Left lobe of liver (tissue), 2 donors: ENCODE measurements around the gene TFCP2. TPM values are rescaled to one million over a fixed set of nuclear protein-coding genes. Genes with fewer than 3 reads are reported as not detected.

Source experiments
- ATAC-seq: fragments of 200-7000 bp; cut with Tn5 transposase; one replicate; pipeline ENCODE4 v1.9.1; 2020; ENCODE audit warnings: mild to moderate bottlenecking, moderate library complexity
- DNase-seq: peaks from one replicate; pipeline ENCODE4 v3.0.0-alpha.2; 2020; ENCODE audit warnings: low spot score
- total RNA-seq: library from RNA; stranded (reverse); gene quantifications from one replicate; pipeline ENCODE4 v1.2.1, GENCODE V29; 2021
- donor health status: DM: no; HTN: no; CAD: no; lungs with moderate emphysema.
- donor health status: DM: no; HTN: yes; CAD: no.

TFCP2 gene
- total RNA-seq, 1 donor from 2014 or later, result 7.7 TPM

GRCh38 chr12:51162217-51162616, 10.7 kb downstream of the TFCP2 start:
- ATAC-seq, result no peak
- no peak for DNase-seq

- ATAC-seq, result peak; percentile 78
These were observed 12.0 kb downstream of the TFCP2 start for GRCh38 chr12:51160814-51161459.

GRCh38 chr12:51156245-51156765, 16.6 kb downstream of the TFCP2 start:
- no peak for ATAC-seq
- DNase-seq, result no peak

More at GRCh38 chr12:51160814-51161459, 12.0 kb downstream of the TFCP2 start:
- no peak for DNase-seq

DNA sequence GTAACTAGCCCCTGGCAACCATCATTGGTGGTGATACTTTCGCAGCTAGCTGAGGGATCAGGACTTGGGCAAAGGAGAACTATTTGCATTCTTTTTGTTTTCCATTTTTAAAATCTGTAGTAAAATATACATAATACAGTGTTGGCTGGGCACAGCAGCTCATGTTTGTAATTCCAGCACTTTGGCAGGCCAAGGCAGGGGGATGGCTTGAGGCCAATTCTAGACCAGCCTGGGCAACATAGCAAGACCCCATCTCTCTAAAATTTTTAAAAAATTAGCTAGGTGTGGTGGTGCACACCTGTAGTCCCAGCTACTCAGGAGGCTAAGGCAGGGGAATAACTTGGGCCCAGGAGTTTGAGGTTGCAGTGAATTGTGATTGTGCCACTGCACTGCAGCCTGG, 20.0 kb downstream of the TFCP2 start:
- ATAC-seq (no peak), DNase-seq (no peak)

DNA sequence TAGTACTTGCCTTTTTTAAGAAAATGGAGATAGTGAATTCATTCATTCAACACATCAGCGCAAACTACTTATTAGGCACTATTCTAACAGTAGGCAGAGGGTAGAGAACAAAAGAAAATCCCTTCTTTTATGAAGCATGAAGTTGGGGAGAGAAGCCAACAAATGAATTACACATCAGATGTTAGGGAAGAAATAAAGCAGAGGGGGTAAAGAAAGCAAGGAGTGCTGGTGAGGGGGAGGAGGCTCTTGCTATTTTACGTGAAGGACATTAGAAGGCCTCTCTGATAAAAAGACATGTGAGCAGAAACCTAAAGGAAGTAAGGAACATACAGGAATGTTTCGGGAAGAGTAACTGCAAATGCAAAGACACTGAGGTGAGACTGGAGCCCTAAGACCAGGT, 22.2 kb downstream of the TFCP2 start:
- ATAC-seq (no peak), DNase-seq (no peak)

DNA sequence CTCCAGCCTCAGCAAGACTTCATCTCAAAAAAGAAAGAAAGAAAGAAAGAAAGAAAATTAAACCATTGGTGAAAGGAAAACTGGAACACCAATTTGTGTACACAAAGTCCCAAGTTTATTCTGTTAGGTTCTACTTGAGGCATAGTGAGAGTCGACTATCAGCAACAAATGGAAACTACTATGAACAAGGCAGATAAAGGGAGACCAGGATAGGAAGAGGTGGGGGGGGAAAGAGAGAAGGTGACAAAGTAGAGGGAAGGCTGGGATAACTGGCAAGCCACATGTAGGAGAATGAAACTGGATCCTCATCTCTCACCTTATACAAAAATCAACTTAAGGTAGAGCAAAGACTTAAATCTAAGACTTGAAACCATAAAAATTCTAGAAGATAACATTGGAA, 25.6 kb downstream of the TFCP2 start:
- ATAC-seq, result no peak

DNA sequence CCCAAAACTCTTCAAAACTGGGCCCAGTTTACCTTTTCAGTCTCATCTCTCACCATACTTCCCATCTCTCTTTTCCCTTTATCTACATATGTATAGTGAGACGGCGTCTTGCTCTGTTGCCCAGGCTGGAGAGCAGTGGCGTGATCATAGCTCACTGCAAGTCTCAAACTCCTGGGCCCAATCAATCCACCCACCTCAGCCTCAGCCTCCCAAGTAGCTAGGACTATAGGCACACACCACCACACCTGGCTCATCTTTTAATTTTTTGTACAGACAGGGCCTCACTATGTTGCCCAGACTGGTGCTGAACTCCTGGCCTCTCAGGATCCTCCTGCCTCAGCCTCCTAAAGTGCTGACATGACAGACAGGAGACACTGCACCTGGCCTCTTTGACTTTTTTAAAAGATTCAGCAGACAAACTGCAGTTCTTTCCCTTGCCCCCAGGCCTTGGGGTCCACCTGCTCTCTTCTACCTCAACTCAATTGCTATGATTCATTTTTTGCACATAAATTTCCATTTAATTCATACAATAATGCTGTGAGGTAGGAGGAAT, 33.6 kb downstream of the TFCP2 start:
- ATAC-seq (no peak), DNase-seq (no peak)

More for the DNA sequence above, 25.6 kb downstream of the TFCP2 start:
- DNase-seq, result no peak

GRCh38 chr12:51132693-51133092, 40.2 kb downstream of the TFCP2 start:
- ATAC-seq (no peak), DNase-seq (no peak)

GRCh38 chr12:51131745-51132521, 41.0 kb downstream of the TFCP2 start:
- ATAC-seq, result no peak
- DNase-seq, result no peak

DNA sequence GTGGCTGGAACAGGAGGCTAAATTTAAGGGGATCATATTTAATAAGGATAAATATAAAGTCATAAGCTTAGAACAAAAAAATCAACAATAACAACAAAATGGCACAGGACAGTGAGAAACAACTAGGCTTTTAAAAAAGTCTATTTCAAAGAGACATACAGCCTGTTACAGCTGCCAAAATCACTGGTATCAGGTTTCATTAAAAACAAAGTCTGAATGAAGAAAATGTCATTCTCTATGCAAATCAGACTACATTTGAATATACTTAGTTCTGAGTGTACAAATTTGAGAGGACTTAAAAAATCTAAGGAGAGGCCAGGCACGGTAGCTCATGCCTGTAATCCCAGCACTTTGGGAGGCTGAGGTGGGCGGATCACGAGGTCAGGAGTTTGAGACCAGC, 44.0 kb downstream of the TFCP2 start:
- DNase-seq, result no peak
- no peak for ATAC-seq

DNA sequence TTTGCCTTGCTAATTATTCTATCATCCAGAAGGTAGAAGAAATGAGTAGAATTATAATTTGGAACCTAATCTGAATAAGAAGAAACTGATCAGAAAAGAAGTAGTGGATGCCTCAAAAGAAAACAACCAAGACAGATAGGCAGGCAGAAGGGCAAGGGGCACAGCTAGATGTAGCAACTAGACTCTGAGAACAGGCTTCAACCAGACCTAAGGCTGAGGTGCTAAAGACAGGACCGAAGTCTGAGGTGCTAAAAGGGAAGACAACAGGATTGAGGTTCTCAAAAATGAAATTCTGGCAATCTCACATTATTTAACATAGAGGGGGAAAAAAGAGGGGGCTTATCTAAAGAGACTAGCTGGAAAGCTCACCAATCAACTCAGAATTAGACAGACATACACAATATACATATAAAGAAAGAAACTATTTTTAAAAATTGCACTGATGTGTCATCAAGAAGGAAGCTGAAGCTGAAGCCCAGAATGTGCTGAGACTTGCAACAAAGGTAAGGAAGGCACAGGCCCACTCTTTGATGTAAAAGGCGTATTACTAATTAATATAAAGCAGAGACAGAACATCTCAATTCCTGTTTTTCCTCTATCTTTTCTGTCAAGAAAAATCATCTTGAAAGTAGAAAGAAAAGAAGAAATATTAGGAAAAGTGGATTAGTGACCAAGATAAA, 45.7 kb downstream of the TFCP2 start:
- DNase-seq, result no peak
- ATAC-seq, result no peak

GRCh38 chr12:51126297-51126696, 46.6 kb downstream of the TFCP2 start:
- no peak for DNase-seq
- ATAC-seq, result no peak

GRCh38 chr12:51124504-51124903, 48.4 kb downstream of the TFCP2 start:
- ATAC-seq, result no peak
- DNase-seq, result no peak

GRCh38 chr12:51122844-51123243, 50.1 kb downstream of the TFCP2 start:
- no peak for ATAC-seq
- no peak for DNase-seq

- ATAC-seq, result no peak
- DNase-seq, result no peak
These were observed 54.2 kb downstream of the TFCP2 start for GRCh38 chr12:51118706-51119105.

GRCh38 chr12:51115533-51115932, 57.4 kb downstream of the TFCP2 start:
- DNase-seq (no peak), ATAC-seq (no peak)

GRCh38 chr12:51108136-51108535, 64.8 kb downstream of the TFCP2 start:
- DNase-seq (no peak), ATAC-seq (no peak)

- ATAC-seq (no peak), DNase-seq (no peak)
These were observed 69.0 kb downstream of the TFCP2 start for GRCh38 chr12:51103977-51104376.

GRCh38 chr12:51098611-51099010, 74.3 kb downstream of the TFCP2 start:
- DNase-seq (no peak), ATAC-seq (no peak)

GRCh38 chr12:51090705-51091229, 82.2 kb downstream of the TFCP2 start:
- DNase-seq, result no peak
- no peak for ATAC-seq

DNA sequence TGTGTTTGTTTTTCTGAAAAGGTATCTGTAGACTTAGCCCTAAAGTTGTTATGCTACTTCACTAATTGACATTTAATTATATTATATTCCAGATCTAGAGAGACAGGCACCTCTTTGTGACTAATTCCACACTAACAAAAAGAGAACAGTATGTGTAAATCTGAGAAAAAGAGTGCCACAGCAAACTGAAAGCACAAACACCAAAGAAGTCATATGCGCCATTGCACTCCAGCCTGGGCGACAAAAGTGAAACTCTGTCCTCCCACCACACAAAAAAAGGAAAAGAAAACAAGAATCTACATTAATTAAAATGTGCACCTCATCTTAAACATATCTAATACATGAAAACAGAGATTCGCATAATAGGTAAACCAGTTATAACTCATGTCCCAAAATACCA, 85.1 kb downstream of the TFCP2 start:
- no peak for ATAC-seq
- no peak for DNase-seq
